K562 (cell line): ENCODE data around the gene HOXD4. TPM values are rescaled to one million over a fixed set of nuclear protein-coding genes. Genes with fewer than 3 reads are reported as not detected.

Source experiments
- ATAC-seq: fragments of 200-7000 bp; cut with Tn5 transposase; 3 replicates; pipeline ENCODE4 v1.9.1; 2020; ENCODE audit warnings: moderate library complexity
- BruUV-seq: library from RNA; stranded (reverse); fragments of 400-500 nt; replicated peaks from 2 replicates; lab custom pipeline; 2021; lab: Mats Ljungman, UMichigan
- CTCF ChIA-PET: fragments of 300-600 bp; formaldehyde crosslinking; extraction: SDS; loops from one replicate; lab custom pipeline; 2021; ENCODE audit warnings: low intra/inter-chr PET ratio; lab: Yijun Ruan, JAX
- POLR2A ChIA-PET: fragments of 300-600, 350-650 bp; sonication (Branson Sonifier 250); formaldehyde crosslinking; extraction: SDS; loops from one replicate; lab custom pipeline; 2021; ENCODE audit warnings: antibody characterized with exemption, inconsistent platforms; lab: Yijun Ruan, JAX
- DNase-seq, 4 experiments: peaks; one replicate each; pipeline versions ENCODE4 v3.0.0 to v3.0.0-alpha.2; 2011 to 2018; ENCODE audit warnings: low spot score in 3 of 4, mixed read lengths in 3 of 4; ENCODE audit errors: extremely low read depth in 1 of 4
- FAIRE-seq: peaks from 2 replicates; lab custom pipeline; 2011; peaks lifted over from hg19 to GRCh38; lab: Jason Lieb, UNC
- H2AFZ ChIP-seq: 2 replicates; pipeline ENCODE4 v1.6.0; 2011; ENCODE audit warnings: low read depth, low read length, control low read depth, inconsistent platforms
- H3K27ac ChIP-seq: fragments of 200-600 bp; 3 replicates; pipeline ENCODE4 v1.8.0; 2011; ENCODE audit warnings: low read depth, mild to moderate bottlenecking, control low read depth, inconsistent platforms, low read length, moderate library complexity, mixed read lengths; ENCODE audit errors: extremely low read depth
- H3K27me3 ChIP-seq, 2 experiments: fragments of 300-600 bp in 1 of 2; 2 replicates in 1 of 2; 3 replicates in 1 of 2; pipeline versions ENCODE4 v1.6.0 to v1.8.0; 2011; ENCODE audit warnings: inconsistent platforms in 2 of 2, low read length in 2 of 2, mild to moderate bottlenecking in 1 of 2, mixed read lengths in 1 of 2, moderate library complexity in 1 of 2; ENCODE audit not compliant: control insufficient read depth in 2 of 2, insufficient read depth in 2 of 2
- H3K36me3 ChIP-seq: fragments of 300-600 bp; 3 replicates; pipeline ENCODE4 v1.8.0; 2011; ENCODE audit warnings: mild to moderate bottlenecking, low read length, inconsistent platforms; ENCODE audit not compliant: control insufficient read depth, insufficient read depth
- H3K4me1 ChIP-seq, 2 experiments: fragments of 200-600 bp in 1 of 2; replicated peaks in 1 of 2; 2 replicates in 1 of 2; 3 replicates in 1 of 2; pipeline versions ENCODE4 v1.5.1 to v1.8.0; 2011; ENCODE audit warnings: inconsistent platforms in 2 of 2, low read length in 2 of 2, mild to moderate bottlenecking in 1 of 2, mixed read lengths in 1 of 2, moderate library complexity in 1 of 2; ENCODE audit not compliant: control insufficient read depth in 2 of 2, insufficient read depth in 2 of 2
- H3K4me2 ChIP-seq: 2 replicates; pipeline ENCODE4 v1.6.1; 2011; ENCODE audit warnings: low read length, control low read depth, inconsistent platforms, mixed read lengths; ENCODE audit not compliant: insufficient read depth
- H3K4me3 ChIP-seq: fragments of 200-600 bp; sonication (generic), shearing (Covaris generic); 2 replicates; pipeline ENCODE4 v1.5.1; 2016; ENCODE audit warnings: control low read depth, inconsistent platforms
- H3K79me2 ChIP-seq: fragments of 200-600 bp; 3 replicates; pipeline ENCODE4 v1.8.0; 2011; ENCODE audit warnings: low read length, inconsistent platforms; ENCODE audit not compliant: control insufficient read depth, insufficient read depth
- H3K9ac ChIP-seq, 2 experiments: 2 replicates each; pipeline versions ENCODE4 v1.6.0 to v1.6.1; 2011; ENCODE audit warnings: low read depth in 2 of 2, low read length in 2 of 2, control low read depth in 1 of 2, inconsistent platforms in 1 of 2, mild to moderate bottlenecking in 1 of 2, mixed read lengths in 1 of 2; ENCODE audit not compliant: insufficient read depth in 1 of 2
- H3K9me1 ChIP-seq: one replicate; pipeline ENCODE4 v1.6.0; 2011; ENCODE audit warnings: inconsistent platforms, mild to moderate bottlenecking, low read length, moderate library complexity; ENCODE audit not compliant: control insufficient read depth, insufficient read depth
- H3K9me3 ChIP-seq: replicated peaks from 2 replicates; pipeline ENCODE4 v1.5.1; 2011; ENCODE audit warnings: low read depth, low read length, inconsistent platforms; ENCODE audit not compliant: control insufficient read depth, insufficient read depth
- H4K20me1 ChIP-seq: replicated peaks from 2 replicates; pipeline ENCODE4 v1.6.1; 2011; ENCODE audit warnings: low read length, inconsistent platforms, mixed read lengths; ENCODE audit not compliant: control insufficient read depth, insufficient read depth
- CTCF ChIP-seq, 3 experiments: IDR thresholded peaks in 2 of 3; conservative IDR thresholded peaks in 1 of 3; 2 replicates each; pipeline ENCODE4 v1.5.1; 2011 to 2012; ENCODE audit warnings: low read length in 3 of 3, mild to moderate bottlenecking in 3 of 3, control low read depth in 2 of 3, improper control_type of control experiment in 1 of 3, inconsistent platforms in 1 of 3, low read depth in 1 of 3, mixed read lengths in 1 of 3, moderate library complexity in 1 of 3; ENCODE audit not compliant: insufficient read depth in 2 of 3
- ETV1 ChIP-seq: fragments of 450-650 bp; conservative IDR thresholded peaks from 2 replicates; pipeline ENCODE4 v1.6.1; 2016; ENCODE audit warnings: missing genetic modification characterization, control low read depth, low read depth, missing compliant biosample characterization
- GTF3C2 ChIP-seq: IDR thresholded peaks from 3 replicates; pipeline ENCODE4 v1.6.1; 2011; ENCODE audit warnings: borderline replicate concordance, mild to moderate bottlenecking, moderate library complexity; ENCODE audit not compliant: insufficient read length; ENCODE audit errors: extremely low read depth
- HDAC6 ChIP-seq: IDR thresholded peaks from 2 replicates; pipeline ENCODE4 v1.6.1; 2012; ENCODE audit warnings: low read depth, mild to moderate bottlenecking, control low read depth, inconsistent platforms, low read length, moderate library complexity
- ILK ChIP-seq: fragments of 450-650 bp; IDR thresholded peaks from 2 replicates; pipeline ENCODE4 v1.6.1; 2016; ENCODE audit warnings: missing genetic modification characterization, low read depth, mild to moderate bottlenecking, missing compliant biosample characterization, moderate library complexity, borderline replicate concordance
- NR0B1 ChIP-seq: fragments of 450-650 bp; IDR thresholded peaks from one replicate; pipeline ENCODE4 v1.6.1; 2018; ENCODE audit warnings: mild to moderate bottlenecking, moderate library complexity; ENCODE audit not compliant: partially characterized antibody
- PTTG1 ChIP-seq: fragments of 450-650 bp; IDR thresholded peaks from 2 replicates; pipeline ENCODE4 v1.6.1; 2016; ENCODE audit warnings: low read depth, mild to moderate bottlenecking, missing genetic modification characterization, missing compliant biosample characterization
- SAFB2 ChIP-seq: fragments of 200-400 bp; formaldehyde crosslinking; IDR thresholded peaks from 2 replicates; pipeline ENCODE4 v1.6.1; 2018; ENCODE audit warnings: borderline replicate concordance, low read length, low read depth, moderate library complexity; ENCODE audit not compliant: severe bottlenecking
- SP2 ChIP-seq: IDR thresholded peaks from 2 replicates; pipeline ENCODE4 v1.6.1; 2011; ENCODE audit warnings: mild to moderate bottlenecking, low read depth, low read length, moderate library complexity; ENCODE audit not compliant: poor library complexity, severe bottlenecking; ENCODE audit errors: extremely low read depth
- ZBTB1 ChIP-seq: sonication (generic); formaldehyde crosslinking; IDR thresholded peaks from 2 replicates; pipeline ENCODE4 v1.8.1; 2023; ENCODE audit warnings: missing genetic modification reagents, low read depth, mild to moderate bottlenecking, borderline replicate concordance
- ZNF41 ChIP-seq: fragments of 250-450 bp; sonication (Bioruptor Pico); conservative IDR thresholded peaks from 2 replicates; pipeline ENCODE4 v1.4.0; 2020; ENCODE audit warnings: mild to moderate bottlenecking
- ZNF707 ChIP-seq: fragments of 250-450 bp; sonication (Bioruptor Pico); conservative IDR thresholded peaks from 2 replicates; pipeline ENCODE4 v1.8.0; 2022; ENCODE audit warnings: inconsistent platforms, mild to moderate bottlenecking, moderate library complexity
- ZNF830 ChIP-seq: fragments of 250-450 bp; sonication (Bioruptor Pico); IDR thresholded peaks from 2 replicates; pipeline ENCODE4 v1.5.0; 2021; ENCODE audit warnings: mild to moderate bottlenecking
- WGBS: fragments of 100-300 bp; shearing (Covaris generic); methylation state at CpG from one replicate; pipeline ENCODE4 v1.1.6; 2016; ENCODE audit warnings: low coverage, mixed read lengths; ENCODE audit not compliant: insufficient coverage; ENCODE audit errors: missing lambda C conversion rate; 5-methylcytosine and 5-hydroxymethylcytosine counted together
- in situ Hi-C: fragments of 300-500 bp; cut with MboI; formaldehyde crosslinking; loops from 4 replicates; pipeline ENCODE4 v1.15.0; 2018; ENCODE audit warnings: inconsistent platforms, mixed read lengths
- intact Hi-C: fragments of 100-400 bp; cut with micrococcal nuclease; formaldehyde crosslinking; loops from 2 replicates; pipeline ENCODE4 v1.14.2; 2022
- polyA plus RNA-seq, 8 experiments: library from polyadenylated mRNA; depleted of rRNA in 4 of 8; stranded (reverse) in 5 of 8; unstranded in 3 of 8; fragments of >200 nt; fragmentation: Nextera tagmentation in 2 of 8; fragmentation: Illumina TruSeq in 1 of 8; extraction: Ambion mirVana in 2 of 8; extraction: Trizol in 1 of 8; gene quantifications; 2 replicates each; pipeline versions ENCODE4 v1.2.1 to v1.2.3, GENCODE V29; 2011 to 2014; ENCODE audit warnings: inconsistent platforms in 1 of 8, missing spikeins in 1 of 8
- total RNA-seq, 7 experiments: library from RNA; depleted of rRNA in 6 of 7; stranded (reverse); fragments of >200 nt in 6 of 7; fragmentation: Illumina TruSeq in 2 of 7; extraction: Trizol in 2 of 7; gene quantifications; 2 replicates each; pipeline versions ENCODE4 v1.2.1 to v1.2.3, GENCODE V29; 2011 to 2021; ENCODE audit warnings: low replicate concordance in 1 of 7

The HOXD4 gene
- total and polyA plus RNA-seq, 9 of the 15 experiments (the other 6 are each of a cell fraction or from before 2014, with no cell fraction given) = not detected

- intact Hi-C loops = no loop called here
These were observed 46.1 kb upstream of the HOXD4 start for GRCh38 chr2:176105078-176105729.

More at GRCh38 chr2:176105078-176105729, 46.1 kb upstream of the HOXD4 start:
- no peak overlapping the region for H3K4me2 ChIP-seq
- ChIA-PET POLR2A (no interaction called here), CTCF (no interaction called here)
- H4K20me1 ChIP-seq = peaks cover 4% of the 10 kb centered on the region; the same call in 1 of the 2 replicates
- H3K4me1 ChIP-seq = peaks cover 0 to 11% of the 10 kb centered on the region in 2 experiments; a peak in 1 of 5 replicates
- no peaks in the 10 kb centered on the region for H3K36me3 ChIP-seq
- 13% methylated on average over 23 of the region's 25 CpGs for WGBS
- no peaks in the 10 kb centered on the region for H3K79me2 ChIP-seq
- H2AFZ ChIP-seq = no peak overlapping the region
- H3K27me3 ChIP-seq = peaks cover 47 to 62% of the 10 kb centered on the region in 2 experiments
- DNase-seq (no peak), FAIRE-seq (no peak), ATAC-seq (no peak)
- no peaks in the 10 kb centered on the region for H3K9me1 ChIP-seq
- no peak overlapping the region for H3K4me3 ChIP-seq
- no peak overlapping the region for H3K9ac ChIP-seq
- BruUV-seq = no TSS peak
- TF ChIP-seq NR0B1 (no peak), SAFB2 (no peak), CTCF (IDR thresholded peaks at IDR 0.05 in 2 of 3, conservative IDR thresholded peaks at IDR 0.05 in 1 of 3; ENCODE audit: insufficient read depth in 2 of 3, low read depth in 1 of 3, low read length in 3 of 3) (no peak), ZBTB1 (CRISPR knock-in tag) (no peak), HDAC6 (no peak), ZNF41 (CRISPR knock-in tag) (no peak), ZNF707 (CRISPR knock-in tag) (no peak), ETV1 (tag) (no peak), ILK (tag) (no peak), GTF3C2 (no peak), SP2 (no peak), ZNF830 (no peak), PTTG1 (tag) (no peak)
- TF ChIP-seq, all 486 proteins: peak for 0
- in situ Hi-C loops = no loop called here
- Histone ChIP-seq H3K9me3 (no peaks in the 10 kb centered on the region), H3K27ac (no peak overlapping the region)
